ENCODE measurements around the gene BASP1.

DNA sequence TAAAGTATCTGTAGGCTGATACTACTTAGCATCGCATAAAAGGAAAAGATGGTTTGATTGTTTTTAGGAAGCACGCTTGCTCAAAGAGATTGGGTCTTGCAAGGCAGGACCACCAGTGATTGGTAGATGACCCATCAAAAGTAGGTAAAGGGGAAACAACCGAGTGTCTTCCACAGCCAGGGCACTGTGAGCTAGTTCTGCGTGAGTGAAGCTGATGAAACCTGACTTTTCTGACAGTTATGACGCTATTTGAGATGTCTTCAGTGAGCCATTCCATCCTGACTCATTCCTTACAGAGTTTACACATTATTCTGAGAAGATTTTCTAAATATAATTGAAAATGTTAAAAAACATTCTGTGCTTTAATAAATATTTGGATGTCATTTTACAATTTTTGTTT lies 49.7 kb downstream of the BASP1 start:
- TF ChIP-seq POLR2A (IDR thresholded peaks at IDR 0.05), result no peak
- TF ChIP-seq, protein P1, sequence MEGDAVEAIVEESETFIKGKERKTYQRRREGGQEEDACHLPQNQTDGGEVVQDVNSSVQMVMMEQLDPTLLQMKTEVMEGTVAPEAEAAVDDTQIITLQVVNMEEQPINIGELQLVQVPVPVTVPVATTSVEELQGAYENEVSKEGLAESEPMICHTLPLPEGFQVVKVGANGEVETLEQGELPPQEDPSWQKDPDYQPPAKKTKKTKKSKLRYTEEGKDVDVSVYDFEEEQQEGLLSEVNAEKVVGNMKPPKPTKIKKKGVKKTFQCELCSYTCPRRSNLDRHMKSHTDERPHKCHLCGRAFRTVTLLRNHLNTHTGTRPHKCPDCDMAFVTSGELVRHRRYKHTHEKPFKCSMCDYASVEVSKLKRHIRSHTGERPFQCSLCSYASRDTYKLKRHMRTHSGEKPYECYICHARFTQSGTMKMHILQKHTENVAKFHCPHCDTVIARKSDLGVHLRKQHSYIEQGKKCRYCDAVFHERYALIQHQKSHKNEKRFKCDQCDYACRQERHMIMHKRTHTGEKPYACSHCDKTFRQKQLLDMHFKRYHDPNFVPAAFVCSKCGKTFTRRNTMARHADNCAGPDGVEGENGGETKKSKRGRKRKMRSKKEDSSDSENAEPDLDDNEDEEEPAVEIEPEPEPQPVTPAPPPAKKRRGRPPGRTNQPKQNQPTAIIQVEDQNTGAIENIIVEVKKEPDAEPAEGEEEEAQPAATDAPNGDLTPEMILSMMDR (IDR thresholded peaks at IDR 0.05), result no peak
